Endothelial cell of umbilical vein (primary cell): ENCODE measurements around the gene ANKRD23. TPM values are rescaled to one million over a fixed set of nuclear protein-coding genes. Genes with fewer than 3 reads are reported as not detected.

ENCODE experiments used
- BruUV-seq: library from RNA; stranded (reverse); fragments of 400-500 nt; replicated peaks from 2 replicates; lab custom pipeline; 2021; lab: Mats Ljungman, UMichigan
- CTCF ChIA-PET: fragments of 300-600, 350-600 bp; sonication (Branson Sonifier 250); formaldehyde crosslinking; loops from one replicate; lab custom pipeline; 2021; ENCODE audit warnings: antibody characterized with exemption, inconsistent platforms; lab: Charles Lee
- POLR2A ChIA-PET: fragments of 300-600, 350-600 bp; sonication (Branson Sonifier 250); formaldehyde crosslinking; loops from one replicate; lab custom pipeline; 2021; ENCODE audit warnings: antibody characterized with exemption, inconsistent platforms; lab: Charles Lee
- DNase-seq: peaks from one replicate; pipeline ENCODE4 v3.0.0-alpha.2; 2011; ENCODE audit warnings: low read depth, low spot score
- FAIRE-seq: peaks from 2 replicates; lab custom pipeline; 2011; peaks lifted over from hg19 to GRCh38; lab: Jason Lieb, UNC
- H2AFZ ChIP-seq: 2 replicates; pipeline ENCODE4 v1.6.0; 2012; ENCODE audit warnings: low read depth, low read length, control low read depth, inconsistent platforms
- H3K27ac ChIP-seq: 2 replicates; pipeline ENCODE4 v1.5.1; 2011; ENCODE audit warnings: low read depth, mild to moderate bottlenecking, control low read depth, low read length, moderate library complexity; ENCODE audit not compliant: insufficient read depth
- H3K27me3 ChIP-seq, 2 experiments: 2 replicates each; pipeline versions ENCODE4 v1.6.0 to v1.6.1; 2011; ENCODE audit warnings: low read length in 2 of 2, mixed read lengths in 1 of 2; ENCODE audit not compliant: control insufficient read depth in 2 of 2, insufficient read depth in 2 of 2
- H3K36me3 ChIP-seq, 2 experiments: 2 replicates in 1 of 2; 3 replicates in 1 of 2; pipeline ENCODE4 v1.5.1; 2011; ENCODE audit warnings: low read length in 2 of 2, mild to moderate bottlenecking in 1 of 2, moderate library complexity in 1 of 2; ENCODE audit not compliant: control insufficient read depth in 2 of 2, insufficient read depth in 2 of 2; ENCODE audit errors: extremely low read depth in 1 of 2
- H3K4me1 ChIP-seq: 3 replicates; pipeline ENCODE4 v1.5.1; 2011; ENCODE audit warnings: mild to moderate bottlenecking, low read length; ENCODE audit not compliant: control insufficient read depth, insufficient read depth; ENCODE audit errors: extremely low read depth
- H3K4me2 ChIP-seq: 2 replicates; pipeline ENCODE4 v1.6.1; 2011; ENCODE audit warnings: low read length, control low read depth, mixed read lengths; ENCODE audit not compliant: insufficient read depth
- H3K4me3 ChIP-seq, 3 experiments: fragments of 200-600 bp in 1 of 3; sonication (generic), shearing (Covaris generic) in 1 of 3; replicated peaks in 1 of 3; 2 replicates each; pipeline ENCODE4 v1.5.1; 2011 to 2016; ENCODE audit warnings: control low read depth in 3 of 3, low read length in 3 of 3, mild to moderate bottlenecking in 2 of 3, inconsistent platforms in 1 of 3, low read depth in 1 of 3, moderate library complexity in 1 of 3; ENCODE audit not compliant: insufficient read depth in 1 of 3
- H3K79me2 ChIP-seq: 2 replicates; pipeline ENCODE4 v1.6.0; 2012; ENCODE audit warnings: low read length, inconsistent platforms; ENCODE audit not compliant: control insufficient read depth, insufficient read depth
- H3K9ac ChIP-seq: replicated peaks from 2 replicates; pipeline ENCODE3; 2011; ENCODE audit warnings: low read length, control low read depth; ENCODE audit not compliant: insufficient read depth; ENCODE audit errors: extremely low read depth
- H3K9me1 ChIP-seq: replicated peaks from 3 replicates; pipeline ENCODE4 v1.6.0; 2011; ENCODE audit warnings: mild to moderate bottlenecking, low read length; ENCODE audit not compliant: control insufficient read depth, insufficient read depth; ENCODE audit errors: extremely low read depth
- H3K9me3 ChIP-seq: replicated peaks from 2 replicates; pipeline ENCODE4 v1.5.1; 2012; ENCODE audit warnings: low read length, inconsistent platforms; ENCODE audit not compliant: control insufficient read depth, insufficient read depth
- H4K20me1 ChIP-seq: replicated peaks from 2 replicates; pipeline ENCODE3; 2011; ENCODE audit warnings: mild to moderate bottlenecking, low read length; ENCODE audit not compliant: control insufficient read depth, insufficient read depth; ENCODE audit errors: extremely low read depth
- CTCF ChIP-seq, 2 donors: IDR thresholded peaks; 1 replicate in 1 of 2; 2 replicates in 1 of 2; pipeline ENCODE4 v1.5.1; 2011; ENCODE audit warnings: low read length in 2 of 2, mild to moderate bottlenecking in 2 of 2, moderate library complexity in 2 of 2, control low read depth in 1 of 2, inconsistent platforms in 1 of 2, low read depth in 1 of 2; ENCODE audit not compliant: insufficient read depth in 1 of 2; ENCODE audit errors: extremely low read depth in 1 of 2
- EZH2 ChIP-seq: IDR thresholded peaks from 2 replicates; pipeline ENCODE4 v1.6.1; 2012; ENCODE audit warnings: borderline replicate concordance, low read depth, mild to moderate bottlenecking, moderate library complexity, low read length, inconsistent platforms; ENCODE audit not compliant: severe bottlenecking
- FOS ChIP-seq: IDR thresholded peaks from 2 replicates; pipeline ENCODE4 v1.6.1; 2011; ENCODE audit warnings: mild to moderate bottlenecking, low read length, moderate library complexity, borderline replicate concordance; ENCODE audit not compliant: insufficient read depth
- GATA2 ChIP-seq: IDR thresholded peaks from 2 replicates; pipeline ENCODE4 v1.7.0; 2011; ENCODE audit warnings: low read depth, mild to moderate bottlenecking, moderate library complexity, mixed read lengths, low read length; ENCODE audit not compliant: insufficient read length, insufficient read depth
- JUN ChIP-seq: IDR thresholded peaks from 2 replicates; pipeline ENCODE4 v1.6.1; 2011; ENCODE audit warnings: borderline replicate concordance, low read depth; ENCODE audit not compliant: insufficient read length, insufficient read depth
- MYC ChIP-seq: IDR thresholded peaks from one replicate; pipeline ENCODE4 v1.6.1; 2011; ENCODE audit warnings: mild to moderate bottlenecking, low read depth, low read length
- POLR2A ChIP-seq: IDR thresholded peaks from 2 replicates; pipeline ENCODE4 v1.6.1; 2012; ENCODE audit warnings: low read depth, mild to moderate bottlenecking, control low read depth, low read length
- POLR2AphosphoS5 ChIP-seq: IDR thresholded peaks from 2 replicates; pipeline ENCODE4 v1.6.1; 2012; ENCODE audit warnings: low read depth, mild to moderate bottlenecking, control low read depth, low read length, moderate library complexity; ENCODE audit not compliant: insufficient read depth
- dilution Hi-C: fragments of 300-500 bp; cut with MboI; formaldehyde crosslinking; loops from one replicate; pipeline ENCODE4 v1.15.0; 2019; ENCODE audit warnings: low sequenced_read_pairs; ENCODE audit not compliant: extremely low pct_ligation_motif_present
- intact Hi-C: fragments of 100-400 bp; cut with micrococcal nuclease; formaldehyde crosslinking; loops from one replicate; pipeline ENCODE4 v1.10.0; 2022
- polyA plus RNA-seq, 4 experiments: library from polyadenylated mRNA; depleted of rRNA in 3 of 4; stranded (reverse) in 3 of 4; unstranded in 1 of 4; fragments of >200 nt; gene quantifications; 2 replicates each; pipeline versions ENCODE4 v1.2.1 to v1.2.3, GENCODE V29; 2011 to 2012; ENCODE audit warnings: missing spikeins in 1 of 4
- total RNA-seq: library from RNA; stranded (reverse); gene quantifications from 2 replicates; pipeline ENCODE4 v1.2.3, GENCODE V29; 2021
- TF ChIP-seq, protein P1 (sequence below): IDR thresholded peaks from 2 replicates; pipeline ENCODE4 v1.6.1; 2011; ENCODE audit not compliant: insufficient read depth, insufficient read length

ANKRD23 gene
- total and polyA plus RNA-seq, 2 donors (not counting 3 experiments of a cell fraction or from before 2014, with no cell fraction given) = 1.7 to 3.6 TPM

DNA sequence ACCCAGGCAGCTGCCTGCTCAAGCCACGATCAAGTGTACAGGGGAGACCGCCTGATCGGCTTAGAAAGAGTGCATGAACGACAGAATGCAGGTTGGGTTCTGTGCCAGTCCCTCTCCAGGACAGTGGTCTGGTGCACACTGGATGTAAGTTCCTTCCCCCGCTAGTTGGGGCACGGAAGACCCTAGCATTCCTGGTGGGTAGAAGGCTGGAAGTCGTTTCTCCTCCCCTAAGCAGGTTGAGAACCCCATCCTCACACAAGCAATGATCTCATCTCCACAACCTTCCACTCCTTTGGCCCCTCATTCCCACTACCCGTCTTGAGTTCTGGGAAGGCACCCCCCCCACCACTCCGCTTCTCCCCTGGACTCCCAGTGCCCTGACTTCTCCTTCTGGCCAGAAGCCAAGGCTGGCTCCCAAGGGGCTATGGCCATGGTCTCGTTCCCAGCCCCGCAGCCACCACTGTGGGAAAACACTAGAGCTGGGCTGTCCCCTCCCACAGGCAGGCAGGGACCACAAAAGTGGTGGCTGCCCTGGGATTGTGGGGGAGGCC, 15.4 kb upstream of the ANKRD23 start:
- Histone ChIP-seq H3K4me1 (peaks cover 9% of the 10 kb centered on the region), H3K4me2 (no peak overlapping the region), H4K20me1 (no peaks in the 10 kb centered on the region), H3K4me3 (no peak overlapping the region), H3K9me3 (no peaks in the 10 kb centered on the region), H3K9me1 (no peaks in the 10 kb centered on the region), H3K27ac (no peak overlapping the region), H3K27me3 (no peaks in the 10 kb centered on the region), H2AFZ (no peak overlapping the region), H3K36me3 (peaks cover 0 to 27% of the 10 kb centered on the region in 2 experiments), H3K9ac (no peak overlapping the region), H3K79me2 (peaks cover 3% of the 10 kb centered on the region)
- ChIA-PET POLR2A (no interaction called here), CTCF (interaction anchor here (1.0 to 4.3 kb wide), 8 partner anchors 10 to 253 kb away, joined by 4 to 81 read pairs (median 16); partner anchors contain the start of genes ANKRD36 and SEMA4C)
- DNase-seq = no peak
- FAIRE-seq = no peak
- no TSS peak for BruUV-seq
- TF ChIP-seq MYC = no peak
- no peak for TF ChIP-seq FOS
- TF ChIP-seq POLR2AphosphoS5 = no peak
- TF ChIP-seq GATA2 = no peak
- TF ChIP-seq JUN = no peak
- TF ChIP-seq, protein P1, sequence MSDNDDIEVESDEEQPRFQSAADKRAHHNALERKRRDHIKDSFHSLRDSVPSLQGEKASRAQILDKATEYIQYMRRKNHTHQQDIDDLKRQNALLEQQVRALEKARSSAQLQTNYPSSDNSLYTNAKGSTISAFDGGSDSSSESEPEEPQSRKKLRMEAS = no peak
- TF ChIP-seq EZH2 = no peak
- TF ChIP-seq CTCF (IDR thresholded peaks at IDR 0.05; ENCODE audit: extremely low read depth in 1 of 2, insufficient read depth in 1 of 2, low read depth in 1 of 2, low read length in 2 of 2) = no peak
- TF ChIP-seq POLR2A = no peak
- dilution Hi-C loops (no loop called here), intact Hi-C loops (loop anchor here (2.0 kb wide), 1 partner anchor 98 kb away; the partner anchor contains the start of gene CNNM4)
